GM12892 (cell line): ENCODE measurements around the gene CMKLR1.

Experiments
- POLR2A ChIP-seq: IDR thresholded peaks from 2 replicates; pipeline ENCODE4 v1.6.1; 2011; ENCODE audit warnings: low read depth, low read length, control low read depth
- POLR2AphosphoS5 ChIP-seq: IDR thresholded peaks from 2 replicates; pipeline ENCODE4 v1.6.1; 2011; ENCODE audit warnings: low read depth, low read length, control low read depth

GRCh38 chr12:108327621-108328344 is 11.3 kb downstream of the CMKLR1 start:
- TF ChIP-seq POLR2A (no peak), POLR2AphosphoS5 (no peak)
